Thymus (tissue), 11 donors: ENCODE data around the gene UNC5C. TPM values are rescaled to one million over a fixed set of nuclear protein-coding genes. Genes with fewer than 3 reads are reported as not detected.

Experiments
- DNase-seq, 9 donors: peaks; one replicate each; pipeline ENCODE4 v3.0.0-alpha.2; 2013; ENCODE audit warnings: low spot score in 9 of 9, low read depth in 6 of 9, missing footprints in 1 of 9
- H3K27ac ChIP-seq, 2 donors: one replicate each; pipeline ENCODE4 v1.5.1; 2013; ENCODE audit warnings: control low read depth in 1 of 2, low read depth in 1 of 2, low read length in 1 of 2, mild to moderate bottlenecking in 1 of 2, moderate library complexity in 1 of 2
- H3K27me3 ChIP-seq, 2 donors: one replicate each; pipeline ENCODE4 v1.5.1; 2013; ENCODE audit warnings: low read length in 1 of 2; ENCODE audit not compliant: control insufficient read depth in 2 of 2, insufficient read depth in 1 of 2
- H3K36me3 ChIP-seq, 2 donors: one replicate each; pipeline ENCODE4 v1.5.1; 2013; ENCODE audit warnings: low read length in 1 of 2, mild to moderate bottlenecking in 1 of 2, moderate library complexity in 1 of 2; ENCODE audit not compliant: control insufficient read depth in 2 of 2, insufficient read depth in 2 of 2
- H3K4me1 ChIP-seq, 2 donors: one replicate each; pipeline ENCODE4 v1.5.1; 2013; ENCODE audit warnings: low read length in 2 of 2; ENCODE audit not compliant: control insufficient read depth in 2 of 2, insufficient read depth in 2 of 2
- H3K4me3 ChIP-seq, 2 donors: one replicate each; pipeline ENCODE4 v1.5.1; 2013; ENCODE audit warnings: low read length in 2 of 2, control low read depth in 1 of 2, mild to moderate bottlenecking in 1 of 2
- H3K9me3 ChIP-seq, 2 donors: one replicate each; pipeline ENCODE4 v1.5.1; 2013; ENCODE audit warnings: low read length in 1 of 2, mild to moderate bottlenecking in 1 of 2; ENCODE audit not compliant: control insufficient read depth in 2 of 2, insufficient read depth in 1 of 2
- WGBS: extraction: QIAGEN DNeasy Blood & Tissue Kit; methylation state at CpG from one replicate; pipeline ENCODE4 v1.1.7; 2013; 5-methylcytosine and 5-hydroxymethylcytosine counted together
- polyA plus RNA-seq: library from polyadenylated mRNA; stranded (reverse); fragments of 200-250 nt; gene quantifications from one replicate; pipeline ENCODE4 v1.2.3, GENCODE V29; 2013
- total RNA-seq: library from RNA; stranded (reverse); fragments of 120-200 nt; gene quantifications from one replicate; pipeline ENCODE4 v1.2.4, GENCODE V29; 2013
- donor health status: healthy.

The UNC5C gene
- total and polyA plus RNA-seq, 2 donors, result 0.98 to 1.8 TPM

DNA sequence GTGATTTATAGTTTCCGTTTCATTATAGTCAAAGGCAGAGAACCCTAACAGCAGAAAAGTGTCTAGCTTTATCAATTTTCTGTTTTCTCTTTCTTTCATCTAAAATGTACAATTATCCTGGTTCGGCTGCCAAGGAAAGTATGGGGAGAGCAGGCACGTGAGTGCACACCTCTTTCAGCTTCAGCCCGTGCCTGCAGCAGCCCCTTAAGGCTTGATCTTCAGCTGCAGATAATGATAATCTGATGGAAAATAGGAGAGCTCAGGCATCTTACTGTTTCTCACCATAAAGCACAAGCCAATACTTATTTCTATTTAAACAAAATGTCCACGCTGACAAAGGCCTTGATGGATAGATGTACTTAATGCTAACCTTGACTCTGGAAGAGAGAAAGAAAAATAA, 334.4 kb downstream of the UNC5C start:
- no peaks in the 10 kb centered on the region for H3K4me1 ChIP-seq
- WGBS, result 90% methylated on average over 5 of the region's 5 CpGs

GRCh38 chr4:95213366-95213765, 335.4 kb downstream of the UNC5C start:
- H3K36me3 ChIP-seq, result no peaks in the 10 kb centered on the region
- WGBS, result 97% methylated on average over 8 of the region's 8 CpGs
- H3K9me3 ChIP-seq, result no peaks in the 10 kb centered on the region
- H3K27ac ChIP-seq, result no peak overlapping the region
- no peaks in the 10 kb centered on the region for H3K27me3 ChIP-seq
- no peak overlapping the region for H3K4me3 ChIP-seq
- no peaks in the 10 kb centered on the region for H3K4me1 ChIP-seq
- no peak for DNase-seq

More for the DNA sequence above, 334.4 kb downstream of the UNC5C start:
- Histone ChIP-seq H3K9me3 (no peaks in the 10 kb centered on the region), H3K36me3 (no peaks in the 10 kb centered on the region), H3K27me3 (no peaks in the 10 kb centered on the region), H3K4me3 (no peak overlapping the region), H3K27ac (no peak overlapping the region)
- no peak for DNase-seq

DNA sequence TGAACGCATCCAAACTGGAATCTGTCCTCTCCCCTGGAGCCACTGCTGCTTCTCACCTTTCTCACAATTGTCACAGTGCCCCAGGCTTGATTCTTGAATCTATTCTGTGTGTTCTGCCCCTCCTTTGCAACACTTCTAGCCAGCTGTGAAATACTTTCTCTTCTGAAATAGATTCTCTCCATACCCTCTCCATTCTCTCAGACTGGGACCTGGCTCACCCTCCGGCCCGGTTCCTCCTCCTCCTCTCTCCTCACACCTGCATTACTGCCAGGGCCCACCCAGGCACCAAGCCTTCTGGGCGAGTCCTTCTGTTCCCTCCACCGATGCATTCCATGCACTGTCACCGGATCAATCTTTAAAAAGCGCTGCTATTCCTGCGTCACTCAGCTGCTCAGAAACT, 336.1 kb downstream of the UNC5C start:
- H3K9me3 ChIP-seq, result no peaks in the 10 kb centered on the region
- H3K4me1 ChIP-seq, result no peaks in the 10 kb centered on the region
- H3K4me3 ChIP-seq, result no peak overlapping the region
- DNase-seq, result no peak
- no peak overlapping the region for H3K27ac ChIP-seq
- 93% methylated on average over 8 of the region's 8 CpGs for WGBS
- no peaks in the 10 kb centered on the region for H3K36me3 ChIP-seq
- no peaks in the 10 kb centered on the region for H3K27me3 ChIP-seq

GRCh38 chr4:95209927-95210326, 338.8 kb downstream of the UNC5C start:
- DNase-seq, result no peak
- WGBS, result 100% methylated on average over 1 of the region's 1 CpG
- no peaks in the 10 kb centered on the region for H3K4me1 ChIP-seq

GRCh38 chr4:95204873-95205272, 343.9 kb downstream of the UNC5C start:
- Histone ChIP-seq H3K27ac (no peak overlapping the region), H3K36me3 (no peaks in the 10 kb centered on the region), H3K9me3 (no peaks in the 10 kb centered on the region), H3K27me3 (no peaks in the 10 kb centered on the region), H3K4me3 (no peak overlapping the region), H3K4me1 (no peaks in the 10 kb centered on the region)
- 67% methylated on average over 5 of the region's 5 CpGs for WGBS
- DNase-seq, result no peak

More at GRCh38 chr4:95209927-95210326, 338.8 kb downstream of the UNC5C start:
- no peak overlapping the region for H3K27ac ChIP-seq
- H3K9me3 ChIP-seq, result no peaks in the 10 kb centered on the region
- no peaks in the 10 kb centered on the region for H3K36me3 ChIP-seq
- no peak overlapping the region for H3K4me3 ChIP-seq
- H3K27me3 ChIP-seq, result no peaks in the 10 kb centered on the region

DNA sequence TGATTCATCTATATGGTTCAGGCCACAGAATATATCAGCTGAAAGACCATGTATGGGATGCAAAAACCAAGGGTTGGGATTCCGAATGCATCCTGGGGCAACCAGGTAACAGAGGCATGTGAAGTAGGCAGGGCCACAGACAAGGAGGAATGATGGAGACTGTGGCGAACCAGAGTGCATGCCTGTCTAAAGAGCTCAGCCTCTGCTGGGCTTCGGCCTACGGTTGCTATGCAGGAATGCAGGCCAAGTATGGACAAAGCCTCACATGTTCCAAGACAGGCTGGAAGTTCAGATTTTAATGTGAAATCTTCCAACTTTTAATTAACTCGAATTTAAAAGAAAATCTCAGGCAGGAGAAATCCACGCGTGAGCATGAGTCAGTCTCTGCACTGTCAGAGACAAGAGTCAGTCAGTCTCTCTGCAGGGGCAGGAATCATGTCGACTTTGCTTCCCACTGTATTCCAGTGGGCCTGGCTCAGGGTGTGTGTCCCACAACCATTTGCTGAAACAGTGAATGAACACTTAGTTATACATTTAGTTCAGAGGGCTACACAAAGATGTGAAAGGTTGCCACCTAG, 344.4 kb downstream of the UNC5C start:
- Histone ChIP-seq H3K9me3 (no peaks in the 10 kb centered on the region), H3K4me3 (no peak overlapping the region), H3K27me3 (no peaks in the 10 kb centered on the region), H3K36me3 (no peaks in the 10 kb centered on the region), H3K4me1 (no peaks in the 10 kb centered on the region), H3K27ac (no peak overlapping the region)
- no peak for DNase-seq
- WGBS, result 95% methylated on average over 8 of the region's 8 CpGs

DNA sequence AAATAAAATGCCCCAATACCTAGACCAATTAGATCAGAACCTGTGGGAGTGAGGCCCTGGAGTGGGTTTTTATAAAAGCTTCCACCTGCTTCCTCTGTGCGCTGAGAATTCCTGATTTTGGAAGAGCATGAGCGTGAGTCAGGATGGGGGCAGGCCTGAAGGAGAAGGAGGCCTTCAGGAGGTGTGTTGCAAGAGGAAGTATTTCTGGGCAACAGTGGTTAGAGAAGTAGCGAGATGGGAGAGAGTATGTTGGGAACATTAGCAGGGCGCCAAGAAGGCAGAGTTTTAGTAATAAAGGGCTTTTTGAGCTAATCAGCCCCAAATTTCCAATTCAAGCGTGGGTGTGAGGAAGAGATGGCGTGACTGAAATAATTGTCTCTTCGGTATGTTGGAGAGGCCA, 349.8 kb downstream of the UNC5C start:
- WGBS, result 96% methylated on average over 7 of the region's 7 CpGs
- Histone ChIP-seq H3K36me3 (no peaks in the 10 kb centered on the region), H3K27me3 (no peaks in the 10 kb centered on the region), H3K4me3 (no peak overlapping the region), H3K4me1 (peaks cover 0 to 2% of the 10 kb centered on the region in 2 donors), H3K27ac (no peak overlapping the region), H3K9me3 (no peaks in the 10 kb centered on the region)
- DNase-seq, result no peak

DNA sequence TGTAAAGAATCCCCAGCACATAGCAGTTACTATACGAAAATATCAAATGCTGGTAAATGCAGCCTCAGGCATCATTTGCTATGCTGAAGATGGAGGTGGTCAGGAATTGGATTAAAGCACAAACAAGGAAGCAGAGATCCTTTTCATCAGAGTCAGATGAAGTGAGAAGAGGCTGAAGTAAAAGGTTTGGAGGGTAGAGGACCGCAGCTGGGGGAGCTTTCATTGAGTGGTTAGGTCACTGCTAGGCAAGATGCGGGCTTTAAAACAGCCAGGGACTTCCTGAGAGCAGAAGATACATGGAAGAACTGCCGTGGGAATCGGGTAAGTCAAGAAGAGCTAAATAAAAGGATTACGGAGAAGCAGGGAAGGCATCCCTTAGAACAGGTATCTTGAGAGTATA, 351.4 kb downstream of the UNC5C start:
- H3K4me1 ChIP-seq, result peaks cover 0 to 13% of the 10 kb centered on the region in 2 donors
- H3K36me3 ChIP-seq, result no peaks in the 10 kb centered on the region
- H3K27ac ChIP-seq, result no peak overlapping the region
- no peaks in the 10 kb centered on the region for H3K9me3 ChIP-seq
- 81% methylated on average over 6 of the region's 6 CpGs for WGBS
- no peak overlapping the region for H3K4me3 ChIP-seq
- no peaks in the 10 kb centered on the region for H3K27me3 ChIP-seq
- no peak for DNase-seq

DNA sequence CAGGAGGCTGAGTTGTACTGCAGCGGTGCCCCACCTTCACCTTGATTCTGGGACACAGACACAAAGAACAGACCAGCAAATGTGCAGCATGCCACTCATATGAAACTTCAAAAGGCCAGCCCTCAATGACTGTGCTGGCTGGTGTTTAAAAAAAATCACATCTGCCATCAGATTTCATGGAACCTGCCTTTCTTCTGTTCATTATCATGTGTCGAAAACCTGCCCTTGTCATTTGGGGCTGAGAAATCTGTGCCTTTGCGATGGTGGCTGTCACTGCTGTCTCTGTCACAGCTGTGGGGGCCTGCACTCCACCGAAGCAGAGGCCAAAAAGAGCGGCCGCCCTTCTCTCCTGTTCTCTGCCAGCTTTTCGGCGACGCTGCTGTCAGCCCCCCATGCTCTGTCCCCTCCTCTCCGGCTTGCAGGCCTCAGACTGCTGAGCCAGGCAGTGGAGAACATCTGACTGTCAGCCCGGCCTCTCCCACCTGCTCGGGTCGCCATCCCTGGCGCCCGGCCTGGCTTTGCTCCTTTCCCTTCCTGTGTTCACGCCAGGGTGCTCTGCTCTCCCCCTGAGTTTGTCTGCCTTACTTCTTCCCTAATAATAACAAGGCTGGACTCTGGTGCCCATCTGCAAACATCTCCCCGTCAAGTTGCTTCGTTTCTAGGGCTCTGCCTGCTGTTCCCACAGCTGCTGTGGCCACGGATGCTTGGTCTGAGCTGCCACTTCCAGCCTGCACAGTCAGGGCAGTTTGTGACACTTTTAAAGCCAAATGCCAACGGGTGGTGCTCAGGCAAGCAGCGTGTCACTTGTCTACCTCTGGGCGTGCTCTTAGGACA, 355.2 kb downstream of the UNC5C start:
- Histone ChIP-seq H3K27me3 (no peaks in the 10 kb centered on the region), H3K36me3 (no peaks in the 10 kb centered on the region), H3K27ac (no peak overlapping the region), H3K4me3 (no peak overlapping the region), H3K9me3 (peaks cover 0 to 3% of the 10 kb centered on the region in 2 donors), H3K4me1 (peaks cover 0 to 32% of the 10 kb centered on the region in 2 donors)
- WGBS, result 93% methylated on average over 22 of the region's 22 CpGs
- no peak for DNase-seq
